ENCODE results near the gene TRPM4.
"Not testable (repeated sequence)": the region's sequence is repeated elsewhere in the genome, so short reads cannot be mapped to it uniquely, and the experiment has no call there.

Gene TRPM4

DNA sequence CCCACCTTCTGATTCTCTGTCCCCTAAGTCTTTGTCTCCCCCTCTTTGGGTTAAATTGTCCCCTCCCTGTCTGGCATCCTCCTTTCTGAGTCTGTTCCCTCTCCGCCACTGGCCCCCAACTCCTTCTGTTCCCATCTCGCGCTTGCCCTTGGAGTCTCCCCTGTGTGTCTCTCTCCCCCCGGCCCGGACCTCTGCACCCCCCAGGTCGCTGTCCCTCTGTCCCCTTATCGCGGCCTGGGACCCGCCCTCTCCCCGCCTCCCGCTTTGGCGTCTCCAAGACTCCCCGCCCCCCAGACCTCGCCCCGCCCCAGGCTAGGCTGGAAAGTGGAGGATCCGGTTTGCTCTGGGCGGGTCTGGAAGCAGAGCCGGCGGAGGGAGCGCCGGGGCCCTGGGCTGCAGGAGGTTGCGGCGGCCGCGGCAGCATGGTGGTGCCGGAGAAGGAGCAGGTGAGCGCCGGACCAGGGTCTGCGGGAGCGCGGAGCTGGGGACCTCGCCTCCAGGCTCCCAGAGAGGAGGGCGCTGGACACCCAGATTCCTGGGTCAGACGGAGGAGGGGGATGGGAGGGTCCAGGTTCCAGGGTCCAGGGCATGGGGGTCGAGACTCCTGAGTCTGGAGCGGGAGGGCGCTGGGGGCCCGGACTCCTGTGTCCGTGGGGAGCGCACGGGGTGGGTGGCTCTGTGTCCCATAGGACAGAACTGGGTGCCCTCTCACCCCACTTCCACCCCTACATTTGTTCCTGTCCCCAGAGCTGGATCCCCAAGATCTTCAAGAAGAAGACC, at the start of gene TRPM4:
Gene TRPM4 (plus strand): TSS at position 348 of the 780 bp plus-strand sequence. CDS start 75 bp downstream, at position 423.
- DNase-seq: peak; percentile 81

DNA sequence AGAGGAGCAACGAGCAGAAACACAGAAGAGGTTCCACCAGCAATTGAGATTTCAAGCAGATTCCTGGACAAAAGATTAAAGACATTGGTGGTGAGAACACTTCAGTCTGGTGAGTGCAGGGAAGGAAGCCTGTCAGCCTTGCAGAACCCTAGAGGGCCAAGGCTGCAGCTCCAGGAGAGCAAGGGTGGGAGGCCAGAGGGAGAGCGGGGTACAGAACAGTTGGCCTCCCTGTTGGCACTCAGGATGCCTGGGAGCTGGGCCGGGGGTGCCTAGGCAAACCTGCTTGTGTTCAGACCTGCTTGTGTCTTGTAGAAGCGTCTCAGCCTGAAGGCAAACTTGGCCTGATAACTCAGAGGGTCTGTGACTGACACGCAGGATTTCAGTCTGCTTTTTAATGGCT, 48.5 kb upstream of the TRPM4 start:
- DNase-seq: no peak

DNA sequence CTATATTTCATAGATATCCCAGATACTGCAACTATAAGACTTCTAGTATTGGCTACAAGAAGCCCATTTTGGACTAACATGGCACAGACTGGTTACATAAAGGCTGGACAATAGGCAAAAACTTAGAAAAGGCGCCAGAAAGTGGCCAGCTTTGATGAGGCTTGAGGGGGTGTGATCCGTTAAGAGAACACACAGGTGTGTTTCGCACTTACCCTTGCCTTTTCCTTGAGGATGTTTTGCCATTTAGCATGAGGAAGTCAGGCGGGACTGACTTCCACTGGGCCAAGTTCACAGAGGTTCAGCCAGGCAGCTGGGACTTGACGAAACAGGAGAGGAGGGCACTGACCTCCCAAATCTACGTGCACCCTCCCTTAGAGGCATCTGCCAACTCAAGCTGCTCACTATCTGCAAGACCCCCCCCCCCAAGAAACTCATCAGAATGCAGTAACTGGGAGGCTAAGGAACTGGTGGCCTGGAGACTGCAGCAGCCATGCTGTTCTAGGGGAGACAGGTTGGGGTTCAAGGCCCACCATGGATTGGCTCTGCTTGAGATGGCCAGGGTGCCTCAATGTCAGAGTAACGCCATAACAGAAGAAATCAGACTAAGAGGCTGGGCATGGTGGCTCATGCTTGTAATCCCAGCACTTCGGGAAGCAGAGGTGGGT, 47.9 kb upstream of the TRPM4 start:
- no peak for DNase-seq

DNA sequence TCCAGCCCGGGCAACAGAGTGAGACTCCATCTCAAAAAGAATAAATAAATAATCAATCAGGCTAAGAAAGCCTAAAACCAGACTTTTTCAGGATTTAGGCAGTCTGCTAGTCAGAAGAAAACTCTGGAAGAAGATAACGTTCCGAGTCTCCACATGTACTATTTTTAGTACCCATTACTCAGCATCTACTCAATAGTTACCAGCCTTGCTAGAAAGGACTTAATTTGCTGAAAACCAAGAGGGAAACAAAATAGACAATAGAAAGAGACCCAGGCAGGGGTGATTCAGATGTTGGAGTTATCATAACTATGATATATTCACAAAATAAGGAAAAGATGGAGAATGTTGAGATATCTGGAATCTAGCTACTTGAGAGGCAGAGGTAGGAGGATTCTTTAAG, 47.0 kb upstream of the TRPM4 start:
- DNase-seq: no peak

DNA sequence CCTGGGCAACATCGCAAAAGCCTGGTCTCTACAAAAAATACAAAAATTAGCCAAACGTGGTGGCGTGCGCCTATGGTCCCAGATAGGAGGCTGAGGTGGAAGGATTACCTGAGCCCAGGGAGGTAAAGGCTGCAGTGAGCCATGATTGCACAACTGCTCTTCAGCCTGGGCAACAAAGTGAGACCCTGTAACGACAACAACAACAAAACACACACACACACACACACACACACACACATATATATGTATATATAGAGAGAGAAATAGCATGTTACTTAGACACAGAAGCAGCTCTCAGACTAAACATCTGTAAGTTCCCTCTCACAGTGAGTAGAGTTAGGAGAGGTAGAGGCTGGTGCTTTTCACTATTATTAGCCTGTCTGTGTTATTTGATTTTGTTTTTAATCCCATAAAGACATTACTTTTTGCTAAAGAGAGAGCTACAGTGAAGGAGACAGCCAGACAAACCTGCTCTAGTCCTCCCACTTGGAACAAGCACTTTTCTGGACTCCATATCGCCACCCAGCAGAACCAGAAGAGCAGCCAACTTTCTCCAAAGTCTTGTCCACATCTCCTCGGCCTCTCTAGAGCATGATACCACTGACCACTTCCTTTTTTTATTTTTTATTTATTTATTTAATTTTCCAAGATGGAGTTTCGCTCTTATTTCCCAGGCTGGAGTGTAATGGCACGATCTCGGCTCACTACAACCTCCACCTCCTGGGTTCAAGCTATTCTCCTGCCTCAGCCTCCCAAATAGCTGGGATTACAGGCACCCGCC, 46.2 kb upstream of the TRPM4 start:
- DNase-seq: no peak

DNA sequence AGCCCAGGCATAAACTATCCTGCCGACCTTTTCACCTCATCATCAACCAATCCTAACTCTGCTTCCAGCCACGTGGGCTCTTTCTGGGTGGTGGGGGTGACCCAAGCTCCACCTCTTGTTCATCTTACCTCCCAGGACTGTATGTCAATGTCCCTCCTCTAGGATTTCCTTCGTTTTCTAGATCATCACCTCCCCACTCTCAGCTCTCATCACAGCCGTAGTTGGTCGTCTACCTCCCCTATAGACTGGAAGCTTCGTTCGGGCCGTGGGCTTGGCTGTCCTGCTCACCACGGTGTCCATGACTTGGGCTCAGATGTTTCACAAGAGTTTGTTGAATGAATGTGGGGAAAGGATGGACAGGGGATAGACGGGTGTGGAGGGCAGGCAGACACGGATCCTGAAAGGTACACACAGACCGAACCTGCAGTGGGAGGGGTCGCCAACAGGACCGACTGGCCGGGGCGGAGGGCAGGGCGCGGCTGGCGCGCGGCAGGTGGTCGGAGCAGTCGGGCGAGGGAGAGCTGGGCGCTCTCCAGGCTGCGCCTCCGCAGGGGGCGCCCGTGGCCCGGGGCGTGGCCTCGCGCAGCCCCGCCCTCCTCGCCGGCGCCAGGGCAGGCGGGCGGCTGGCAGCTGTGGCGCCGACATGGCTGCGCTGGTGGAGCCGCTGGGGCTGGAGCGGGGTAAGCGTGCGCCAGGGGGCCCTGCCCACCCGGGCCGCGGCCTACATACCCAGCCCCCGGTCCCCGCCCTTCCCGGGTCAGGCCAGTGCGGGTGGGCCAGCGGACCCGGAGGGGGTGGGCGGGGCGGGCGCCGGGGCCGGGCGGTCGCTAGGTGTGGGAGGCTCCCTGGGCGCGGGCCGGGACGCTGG, 43.6 kb upstream of the TRPM4 start, which contains the start of gene LIN7B:
Gene LIN7B (plus strand): TSS at position 609 of the 868 bp plus-strand sequence. CDS start 35 bp downstream, at position 644.
- DNase-seq: no peak

DNA sequence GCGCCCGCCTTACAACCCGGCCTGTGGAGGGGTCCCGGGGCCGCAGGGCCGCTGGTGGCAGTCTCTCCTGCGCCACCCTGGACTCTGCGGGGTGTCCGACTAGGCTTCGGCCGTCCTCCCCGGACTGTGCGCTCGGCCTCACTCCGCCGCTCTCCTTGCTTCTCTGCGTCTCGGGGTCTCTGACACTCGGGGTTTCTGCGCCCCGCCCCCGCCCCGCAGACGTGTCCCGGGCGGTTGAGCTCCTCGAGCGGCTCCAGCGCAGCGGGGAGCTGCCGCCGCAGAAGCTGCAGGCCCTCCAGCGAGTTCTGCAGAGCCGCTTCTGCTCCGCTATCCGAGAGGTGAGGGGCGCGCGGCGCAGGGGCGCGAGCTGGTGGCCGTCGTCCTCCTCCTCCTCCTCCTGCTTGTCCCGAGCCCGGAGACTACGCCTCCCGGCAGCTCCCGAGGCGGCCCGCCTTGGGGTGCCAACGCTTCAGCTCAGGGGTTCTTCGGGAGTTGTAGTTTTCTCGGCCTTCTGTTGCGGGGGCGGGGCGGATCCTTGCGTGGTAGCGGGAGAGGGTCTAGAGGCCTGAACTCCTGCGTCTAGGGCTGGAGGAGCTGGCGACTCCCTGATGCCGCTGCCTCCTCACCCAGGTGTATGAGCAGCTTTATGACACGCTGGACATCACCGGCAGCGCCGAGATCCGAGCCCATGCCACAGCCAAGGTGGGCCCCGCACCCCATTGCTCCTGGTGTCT, 42.8 kb upstream of the TRPM4 start:
- peak; percentile 48 for DNase-seq

DNA sequence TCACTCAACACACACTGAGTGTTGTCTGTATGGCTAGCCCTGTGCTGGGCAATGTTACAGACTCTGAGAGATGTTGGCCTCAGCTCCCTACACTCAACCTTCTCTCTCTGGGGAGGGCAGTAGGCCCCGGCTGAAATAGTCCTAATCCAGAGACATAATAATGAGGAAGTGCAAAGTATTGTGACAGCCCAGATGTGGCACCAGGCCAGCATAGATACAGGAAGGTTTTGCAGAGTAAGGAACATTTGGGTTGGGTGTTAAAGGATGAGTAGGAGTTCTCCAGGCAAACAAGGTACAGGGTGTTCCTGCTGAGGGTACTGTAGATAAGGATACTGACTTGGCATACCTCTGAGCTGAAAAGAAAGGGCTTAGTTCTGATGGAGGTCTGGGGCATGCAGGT, 41.0 kb upstream of the TRPM4 start:
- DNase-seq: no peak

DNA sequence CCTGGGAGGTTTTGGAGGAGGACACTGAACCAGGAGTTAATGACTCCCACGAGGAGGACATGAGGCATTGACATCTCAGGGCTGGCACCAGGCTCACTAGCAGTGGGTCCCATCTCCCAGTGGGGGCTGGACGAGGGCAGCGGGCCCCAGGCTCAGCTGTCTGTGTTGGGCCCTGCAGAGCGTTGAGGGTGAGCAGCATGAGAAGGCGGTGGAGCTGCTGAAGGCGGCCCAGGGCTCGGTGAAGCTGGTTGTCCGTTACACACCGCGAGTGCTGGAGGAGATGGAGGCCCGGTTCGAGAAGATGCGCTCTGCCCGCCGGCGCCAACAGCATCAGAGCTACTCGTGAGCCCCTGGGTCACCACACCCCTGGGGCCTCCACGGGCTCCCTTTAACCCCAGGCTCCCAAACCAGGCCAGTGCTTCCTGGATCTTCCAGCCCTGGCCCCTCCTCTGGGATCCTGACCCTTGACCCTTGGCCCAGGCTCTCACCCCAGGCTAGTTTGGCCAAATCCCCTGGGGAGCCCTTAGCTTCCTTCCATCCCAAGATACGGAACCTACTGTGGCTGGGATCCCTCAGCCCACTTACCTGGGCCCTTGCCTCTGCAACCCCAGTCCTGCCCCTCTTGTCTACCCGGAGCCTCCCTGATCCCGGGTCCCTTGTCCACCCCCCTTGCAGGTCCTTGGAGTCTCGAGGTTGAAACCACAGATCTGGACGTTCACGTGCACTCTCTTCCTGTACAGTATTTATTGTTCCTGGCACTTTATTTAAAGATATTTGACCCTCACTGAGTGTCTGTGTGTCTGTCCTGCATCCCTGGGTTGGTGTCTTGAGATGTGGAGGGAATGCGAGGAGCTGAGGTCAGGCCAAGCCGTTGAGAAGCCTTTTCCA, 39.7 kb upstream of the TRPM4 start:
- DNase-seq: no peak

DNA sequence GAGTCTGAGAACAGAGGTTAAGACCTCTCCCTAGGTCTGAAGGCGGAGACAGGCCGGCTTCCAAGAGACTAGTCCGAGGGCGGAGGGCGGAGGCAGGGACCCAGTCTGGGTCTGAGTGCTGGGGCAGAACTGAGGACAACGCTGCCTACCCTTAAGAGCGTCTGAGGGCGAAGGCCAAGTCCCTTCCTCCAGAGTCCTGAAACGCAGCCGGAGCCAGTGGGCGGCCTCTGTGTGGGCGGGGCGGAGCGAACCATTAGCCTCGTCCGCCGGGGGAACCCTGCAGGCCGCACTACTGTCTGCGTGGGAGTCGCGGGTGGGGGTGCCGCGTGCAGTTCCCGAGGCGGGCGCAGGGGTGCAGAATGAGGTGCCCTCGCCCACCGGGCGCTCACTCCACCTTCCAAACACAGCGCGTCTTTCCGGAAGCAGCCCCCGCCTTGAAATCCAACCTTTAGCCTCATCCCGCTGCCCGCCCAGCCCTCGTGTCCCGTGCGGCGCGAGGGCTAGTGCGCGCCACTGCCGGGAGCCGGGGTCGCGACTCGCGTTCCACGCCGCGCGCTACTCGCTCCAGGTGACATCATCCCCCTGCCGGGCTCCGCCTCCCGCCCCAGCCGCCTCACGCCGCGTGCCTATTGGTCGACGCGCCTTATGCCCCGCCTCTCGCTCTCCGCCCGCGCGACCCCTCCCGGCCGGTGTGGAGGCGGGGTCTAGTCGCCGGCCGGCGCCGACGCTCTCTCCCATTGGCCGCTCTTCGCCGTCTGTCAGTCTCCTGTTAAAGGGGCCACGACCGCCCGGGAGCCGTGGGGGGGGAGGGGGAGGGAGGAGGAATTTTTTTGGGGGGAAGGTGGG, 38.8 kb upstream of the TRPM4 start, which contains the start of gene C19orf73:
Gene C19orf73 (minus strand): TSS at position 579 of the 846 bp plus-strand sequence. CDS start 121 bp downstream, at position 458.
- DNase-seq: peak; percentile 78

DNA sequence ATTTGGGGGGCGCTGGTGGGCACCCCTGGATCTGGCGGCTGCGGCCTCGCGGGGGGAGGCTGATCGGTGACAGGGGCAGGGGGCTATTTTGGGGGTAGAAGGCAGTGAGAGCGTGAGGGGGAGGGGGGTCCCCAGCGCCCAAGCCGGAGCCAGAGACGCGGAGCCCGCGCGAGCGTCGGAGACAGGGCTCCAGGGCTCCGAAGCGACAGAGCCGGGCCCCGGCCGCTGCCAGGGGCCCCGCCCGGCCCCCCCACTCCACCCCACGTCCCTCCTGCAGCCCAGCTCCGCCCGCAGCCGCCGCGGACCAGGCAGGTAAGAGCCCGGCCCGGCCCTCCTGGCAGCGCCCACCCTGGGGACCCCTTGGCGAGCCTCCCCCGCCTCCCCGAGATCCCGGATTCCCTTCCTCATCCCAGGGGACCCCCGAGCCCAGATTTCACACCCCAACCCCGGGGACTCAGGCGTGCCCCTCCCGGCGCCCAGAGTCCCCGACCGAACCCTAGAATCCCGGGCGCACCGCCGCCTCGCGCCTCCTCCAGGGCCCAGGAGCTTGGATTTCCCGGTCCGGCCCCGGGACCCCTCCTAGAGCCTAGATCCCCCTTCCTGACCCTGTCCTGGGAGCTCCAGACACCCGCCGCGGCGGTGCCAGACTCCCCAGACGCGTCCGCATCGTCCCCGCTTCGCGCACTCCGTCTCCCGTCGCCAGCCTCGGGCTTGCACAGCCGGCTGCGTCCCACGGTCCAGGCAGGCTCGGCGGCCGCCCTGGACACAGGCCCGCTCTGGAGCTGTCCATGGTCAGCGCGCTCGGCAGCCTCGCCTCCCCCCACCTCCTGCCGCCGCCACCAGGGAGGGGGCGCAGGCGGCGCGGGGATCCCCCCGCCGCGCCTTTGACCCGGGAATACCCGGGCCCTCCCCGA, 37.9 kb upstream of the TRPM4 start, which contains the start of gene PPFIA3:
Gene PPFIA3 (plus strand): TSS at position 134 of the 914 bp plus-strand sequence. CDS start 8,330 bp downstream, outside the sequence.
- DNase-seq: no peak

DNA sequence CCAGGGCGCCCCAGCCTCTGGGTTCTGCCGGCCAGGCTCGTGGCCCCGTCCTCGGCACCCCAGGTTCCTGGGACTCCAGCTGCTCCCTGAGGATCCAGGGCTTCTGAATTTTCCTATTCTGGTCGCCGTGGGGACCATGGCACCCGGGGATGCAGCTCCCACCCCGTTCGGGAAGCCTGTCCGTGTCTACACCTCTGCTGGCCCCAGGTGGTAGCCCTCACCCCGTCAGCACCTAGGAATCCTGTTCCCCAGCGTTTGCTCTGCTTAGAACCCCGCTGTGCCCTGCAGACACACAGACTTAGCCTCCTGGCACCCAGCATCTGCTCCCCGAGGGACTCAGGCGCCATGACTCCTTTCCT, 37.3 kb upstream of the TRPM4 start:
- DNase-seq: no peak

DNA sequence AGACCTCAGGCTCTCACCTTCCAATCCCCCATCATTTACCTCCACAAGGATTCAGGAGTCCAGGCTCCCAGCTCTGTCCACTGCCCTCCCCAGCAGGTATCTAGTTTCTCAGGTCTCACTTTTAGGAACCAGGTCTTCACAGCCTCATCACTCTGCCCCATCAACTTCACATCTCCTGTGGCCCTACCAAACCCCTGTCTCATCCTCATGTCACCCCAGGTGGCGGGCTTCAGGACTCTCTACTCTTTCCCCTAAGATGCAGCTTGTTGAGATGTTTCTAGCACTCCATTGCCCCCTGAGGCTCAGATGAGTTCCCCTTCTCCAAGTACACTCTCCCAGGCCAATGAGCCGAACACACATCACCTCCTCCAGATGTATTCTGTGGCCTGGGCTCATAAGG, 36.7 kb upstream of the TRPM4 start:
- DNase-seq: no peak

DNA sequence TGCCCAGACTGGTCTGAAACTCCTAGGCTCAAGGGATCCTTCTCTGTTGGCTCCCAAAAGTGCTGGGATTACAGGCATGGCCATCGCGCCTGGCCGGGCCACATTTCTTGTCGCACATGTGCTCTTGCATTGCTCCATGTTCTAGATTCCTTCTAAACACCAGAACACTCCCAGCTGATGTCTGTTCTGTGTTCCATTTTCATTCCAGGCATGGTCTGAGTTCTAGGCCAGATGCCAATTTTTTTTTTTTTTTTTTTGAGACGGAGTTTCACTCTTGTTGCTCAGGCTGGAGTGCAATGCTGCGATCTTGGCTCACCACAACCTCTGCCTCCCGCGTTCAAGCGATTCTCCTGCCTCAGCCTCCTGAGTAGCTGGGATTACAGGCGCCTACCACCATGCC, 35.8 kb upstream of the TRPM4 start:
- DNase-seq: not testable (repeated sequence)

DNA sequence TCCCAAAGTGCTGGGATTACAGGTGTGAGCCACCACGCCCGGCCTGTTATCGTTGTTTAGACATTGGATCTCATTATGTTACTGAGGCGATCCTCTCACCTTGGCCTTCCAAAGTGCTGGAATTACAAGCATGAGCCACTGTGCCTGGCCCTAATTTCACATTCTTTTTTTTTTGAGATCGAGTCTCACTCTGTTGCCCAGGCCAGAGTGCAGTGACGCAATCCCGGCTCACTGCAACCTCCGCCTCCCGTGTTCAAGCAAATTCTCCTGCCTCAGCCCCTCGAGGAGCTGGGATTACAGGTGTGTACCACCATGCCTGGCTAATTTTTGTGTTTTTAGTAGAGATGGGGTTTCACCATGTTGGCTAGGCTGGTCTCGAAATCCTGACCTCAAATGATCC, 34.3 kb upstream of the TRPM4 start:
- not testable (repeated sequence) for DNase-seq

DNA sequence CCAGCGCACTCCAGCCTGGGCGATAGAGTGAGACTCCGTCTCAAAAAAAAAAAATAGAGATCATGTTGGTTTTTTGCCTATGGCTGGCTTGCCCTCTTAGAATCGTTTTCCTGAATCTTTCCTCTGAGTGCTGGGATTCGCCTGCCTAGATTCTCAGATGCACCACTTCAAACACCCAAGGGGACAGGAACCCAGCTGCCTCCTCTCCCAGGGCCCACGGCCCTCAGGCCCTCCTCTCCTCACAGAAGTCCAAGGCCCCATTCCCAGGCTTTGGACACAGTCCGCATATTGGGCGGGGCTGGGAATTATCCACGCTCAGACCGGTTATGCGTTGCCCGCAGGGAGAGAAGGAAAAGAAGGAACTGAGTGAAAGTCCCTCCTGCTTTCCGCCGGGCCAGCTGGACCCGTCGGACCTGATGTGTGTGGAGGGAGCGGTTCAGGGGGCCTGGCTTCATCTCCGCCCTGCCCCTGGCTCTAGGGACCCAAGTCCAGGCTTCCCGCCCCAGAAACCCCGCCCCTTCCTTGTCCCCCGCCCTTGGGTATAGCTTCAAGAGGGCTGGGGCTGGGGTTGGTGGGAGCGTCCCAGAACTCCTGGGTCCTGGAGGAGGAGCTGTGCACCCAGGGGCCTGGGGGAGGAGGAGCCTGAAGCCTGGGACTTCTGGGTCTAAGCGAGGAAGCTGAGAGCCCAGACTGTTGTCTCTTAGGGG, 32.4 kb upstream of the TRPM4 start:
- no peak for DNase-seq

DNA sequence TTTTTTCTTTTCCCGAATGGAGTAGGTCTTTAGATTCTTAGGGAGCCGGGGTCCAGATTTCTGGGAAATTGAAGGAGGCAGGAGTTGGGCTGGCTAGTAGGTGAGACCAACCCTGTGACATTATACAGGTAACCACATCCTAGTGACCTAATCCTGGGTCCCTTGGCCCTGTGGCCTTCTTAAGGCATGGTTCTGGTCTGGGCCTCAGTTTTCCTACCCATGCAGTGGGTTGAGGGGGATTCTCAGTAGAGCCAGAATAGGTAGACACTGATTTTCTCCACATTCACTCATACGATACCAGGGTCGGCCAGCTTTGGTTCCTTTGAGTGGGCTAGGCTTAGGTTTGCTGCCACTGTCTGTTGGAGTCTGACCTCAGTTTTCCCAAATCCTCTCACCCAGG, 31.0 kb upstream of the TRPM4 start:
- no peak for DNase-seq

DNA sequence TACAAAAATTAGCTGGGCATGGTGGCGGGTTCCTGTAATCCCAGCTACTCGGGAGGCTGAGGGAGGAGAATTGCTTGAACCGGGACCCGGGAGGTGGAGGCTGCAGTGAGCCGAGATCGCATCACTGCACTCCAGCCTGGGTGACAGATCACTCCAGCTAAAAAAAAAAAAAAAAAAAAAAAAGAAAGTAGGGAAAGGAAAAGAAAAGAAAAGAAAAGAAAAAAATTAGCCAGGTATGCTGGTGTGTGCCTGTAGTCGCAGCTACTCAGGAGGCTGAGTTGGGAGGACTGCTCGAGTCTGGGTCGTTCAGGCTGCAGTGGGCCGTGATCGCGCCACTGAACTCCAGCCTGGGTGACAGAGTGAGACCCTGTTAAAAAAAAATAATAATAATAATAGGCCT, 30.4 kb upstream of the TRPM4 start:
- not testable (repeated sequence) for DNase-seq
